GM19023 (cell line): ENCODE results near the gene AKAP17A.
A peak's percentile ranks its signal among the peaks of the same experiment; 100 is the strongest.

ENCODE experiments used
- ATAC-seq: cut with Tn5 transposase; IDR thresholded peaks from one replicate; pipeline ENCODE4 v1.9.1; 2021; ENCODE audit warnings: mild to moderate bottlenecking, moderate library complexity; ENCODE audit not compliant: unreplicated experiment

The AKAP17A gene

GRCh38 chrX:1582686-1583437 lies 8.5 kb upstream of the AKAP17A start:
- ATAC-seq: no peak

- ATAC-seq: no peak
Observed at GRCh38 chrX:1584237-1585011, 7.0 kb upstream of the AKAP17A start.

GRCh38 chrX:1587161-1587560 lies 4.2 kb upstream of the AKAP17A start:
- ATAC-seq: no peak

GRCh38 chrX:1589356-1590130 lies 1.9 kb upstream of the AKAP17A start:
- ATAC-seq: no peak

GRCh38 chrX:1591863-1592469 lies 562 bp downstream of the AKAP17A start:
- peak; percentile 4 for ATAC-seq

- peak; percentile 44 for ATAC-seq
Observed at GRCh38 chrX:1592470-1593142, 1.2 kb downstream of the AKAP17A start.

- no peak for ATAC-seq
Observed at GRCh38 chrX:1593286-1594271, 2.2 kb downstream of the AKAP17A start.

GRCh38 chrX:1595711-1596060 lies 4.3 kb downstream of the AKAP17A start:
- ATAC-seq: no peak

GRCh38 chrX:1596676-1597344 lies 5.4 kb downstream of the AKAP17A start:
- ATAC-seq: no peak

GRCh38 chrX:1597345-1598020 lies 6.1 kb downstream of the AKAP17A start:
- ATAC-seq: no peak

GRCh38 chrX:1598021-1598875 lies 6.8 kb downstream of the AKAP17A start:
- ATAC-seq: no peak

- no peak for ATAC-seq
Observed at GRCh38 chrX:1598876-1599790, 7.7 kb downstream of the AKAP17A start.

- no peak for ATAC-seq
Observed at GRCh38 chrX:1599791-1600405, 8.5 kb downstream of the AKAP17A start.

GRCh38 chrX:1600406-1601050 lies 9.1 kb downstream of the AKAP17A start:
- ATAC-seq: no peak

- no peak for ATAC-seq
Observed at GRCh38 chrX:1601051-1601767, 9.8 kb downstream of the AKAP17A start.
